GM20000 (cell line): ENCODE data around the gene TMEM121.
A peak's percentile ranks its signal among the peaks of the same experiment; 100 is the strongest.

Source experiments
- DNase-seq: peaks from one replicate; pipeline ENCODE4 v3.0.0; 2012; ENCODE audit warnings: low spot score
- CTCF ChIP-seq: IDR thresholded peaks from 2 replicates; pipeline ENCODE4 v1.5.1; 2012; ENCODE audit warnings: mild to moderate bottlenecking, control low read depth; ENCODE audit errors: extremely low read depth, missing control alignments

Gene TMEM121

GRCh38 chr14:105533811-105534498 lies 7.6 kb downstream of the TMEM121 start:
- TF ChIP-seq CTCF: no peak

GRCh38 chr14:105534586-105534985 lies 8.2 kb downstream of the TMEM121 start:
- TF ChIP-seq CTCF: no peak
- no peak for DNase-seq

More at GRCh38 chr14:105533811-105534498, 7.6 kb downstream of the TMEM121 start:
- DNase-seq: no peak

GRCh38 chr14:105536051-105536450 lies 9.7 kb downstream of the TMEM121 start:
- no peak for TF ChIP-seq CTCF
- no peak for DNase-seq

- TF ChIP-seq CTCF: no peak
- DNase-seq: no peak
Measured at GRCh38 chr14:105536691-105537579, 10.6 kb downstream of the TMEM121 start.

GRCh38 chr14:105537580-105538474 lies 11.4 kb downstream of the TMEM121 start:
- peak; percentile 91 for DNase-seq
- peak; percentile 96 for TF ChIP-seq CTCF

- no peak for DNase-seq
- TF ChIP-seq CTCF: no peak
Measured at GRCh38 chr14:105538481-105539049, 12.2 kb downstream of the TMEM121 start.
